Hepatocyte (in vitro differentiated cells): Measurements from ENCODE around the gene CD300A.

Source experiments
- CTCF ChIP-seq: fragments of 200-600 bp; sonication (generic); IDR thresholded peaks from 2 replicates; pipeline ENCODE4 v1.5.1; 2016; ENCODE audit warnings: antibody characterized with exemption, mild to moderate bottlenecking; ENCODE audit not compliant: poor library complexity
- EZH2 ChIP-seq: fragments of 200-600 bp; sonication (generic); IDR thresholded peaks from 2 replicates; pipeline ENCODE4 v1.6.1; 2016; ENCODE audit warnings: antibody characterized with exemption, mild to moderate bottlenecking, borderline replicate concordance

- TF ChIP-seq CTCF = no peak
- no peak for TF ChIP-seq EZH2
These were observed 952 bp downstream of the CD300A start for GRCh38 chr17:74467221-74467951.
